Eye (tissue), 1 donor: Measurements from ENCODE around the gene MICA.
"Not testable (repeated sequence)": the region's sequence is repeated elsewhere in the genome, so short reads cannot be mapped to it uniquely, and the experiment has no call there.

Experiments used
- DNase-seq: peaks from one replicate; pipeline ENCODE4 v3.0.0-alpha.2; 2015

MICA gene

GRCh38 chr6:31414771-31415265, 11.4 kb downstream of the MICA start:
- DNase-seq = no peak

DNA sequence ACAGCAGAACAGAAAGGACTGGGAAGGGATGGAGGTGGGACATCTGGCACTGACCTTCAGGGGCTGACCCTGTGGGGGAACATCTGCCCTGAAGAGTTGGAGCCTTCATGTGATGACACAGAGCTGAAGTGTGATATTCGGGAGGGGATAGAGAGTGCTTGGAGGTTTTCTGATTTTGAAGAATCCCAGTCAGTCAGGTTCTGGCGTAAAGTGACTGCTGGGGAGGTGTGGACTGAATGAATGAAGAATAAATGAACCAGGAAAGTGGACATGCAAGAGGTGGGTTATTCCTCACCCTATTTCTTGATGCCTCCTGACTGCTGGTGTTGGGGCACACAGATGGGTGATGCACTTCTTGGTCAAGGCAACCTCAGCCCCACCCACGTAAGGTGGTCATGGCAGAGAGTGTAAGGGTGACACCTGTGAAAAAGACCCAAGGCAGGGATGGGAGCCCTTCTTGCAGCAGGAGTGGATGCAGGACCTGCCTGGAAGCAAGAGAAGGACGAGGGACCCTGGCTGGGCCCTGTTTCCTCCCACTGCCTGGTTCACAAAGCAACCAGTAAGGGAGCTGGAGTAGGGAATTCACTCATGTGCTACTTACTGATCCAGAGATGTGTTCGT, 13.1 kb downstream of the MICA start:
- no peak for DNase-seq

DNA sequence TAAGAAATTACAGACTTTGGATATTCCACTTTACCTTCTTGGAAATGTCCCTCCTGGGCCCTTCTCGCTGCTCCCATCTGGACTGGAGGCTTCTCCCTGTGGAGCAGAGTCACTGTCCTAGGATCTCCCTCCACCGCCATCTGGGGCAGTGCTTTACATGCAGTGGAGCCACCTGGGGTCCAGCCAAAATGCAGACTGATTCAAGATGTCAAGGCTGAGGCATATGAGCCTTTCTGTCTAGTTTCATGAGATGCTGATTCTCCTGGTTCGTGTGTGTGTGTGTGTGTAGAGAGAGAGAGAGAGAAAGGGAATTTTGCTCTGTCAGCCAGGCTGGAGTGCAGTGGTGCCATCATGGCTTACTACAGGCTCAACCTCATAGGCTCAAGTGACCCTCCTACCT, 14.9 kb downstream of the MICA start:
- no peak for DNase-seq

GRCh38 chr6:31419842-31420241, 16.4 kb downstream of the MICA start:
- DNase-seq = no peak

- DNase-seq = no peak
Measured at GRCh38 chr6:31420546-31420945, 17.2 kb downstream of the MICA start.

GRCh38 chr6:31422587-31422986, 19.2 kb downstream of the MICA start:
- no peak for DNase-seq

GRCh38 chr6:31423550-31423949, 20.2 kb downstream of the MICA start:
- no peak for DNase-seq

DNA sequence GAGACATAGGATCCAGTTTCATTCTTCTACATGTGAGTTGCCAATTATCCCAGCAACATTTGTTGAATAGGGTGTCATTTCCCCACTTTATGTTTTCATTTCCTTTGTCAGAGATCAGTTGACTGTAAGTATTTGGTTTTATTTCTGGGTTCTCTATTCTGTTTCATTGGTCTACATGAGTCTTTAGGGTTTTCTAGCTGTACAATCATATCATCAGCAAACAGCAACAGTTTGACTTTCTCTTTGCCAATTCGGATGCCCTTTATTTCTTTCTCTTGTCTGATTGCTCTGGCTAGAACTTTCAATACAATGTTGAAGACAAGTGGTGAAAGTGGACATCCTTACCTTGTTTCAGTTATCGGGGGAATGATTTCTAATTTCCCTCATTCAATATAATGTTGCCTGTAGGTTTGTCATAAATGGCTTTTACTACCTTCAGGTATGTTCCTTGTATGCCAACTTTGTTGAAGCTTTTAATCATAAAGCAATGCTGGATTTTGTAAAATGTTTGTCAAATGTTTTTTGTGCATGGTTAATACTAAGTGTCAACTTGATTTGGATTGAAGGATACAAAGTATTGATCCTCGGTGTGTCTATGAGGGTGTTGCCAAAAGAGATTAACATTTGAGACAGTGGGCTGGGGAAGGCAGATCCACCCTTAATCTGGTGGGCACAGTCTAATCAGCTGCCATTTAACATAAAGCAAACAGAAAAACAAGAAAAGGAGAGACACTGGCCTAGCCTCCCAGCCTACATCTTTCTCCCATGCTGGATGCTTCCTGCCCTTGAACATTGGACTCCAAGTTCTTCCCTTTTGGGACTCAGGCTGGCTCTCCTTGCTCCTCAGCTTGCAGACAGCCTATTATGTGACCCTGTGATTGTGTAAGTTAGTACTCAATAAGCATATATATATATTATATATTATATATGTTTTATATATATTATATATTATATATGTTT, 23.3 kb downstream of the MICA start:
- no peak for DNase-seq

- DNase-seq = no peak
Measured at GRCh38 chr6:31430449-31430848, 27.1 kb downstream of the MICA start.

DNA sequence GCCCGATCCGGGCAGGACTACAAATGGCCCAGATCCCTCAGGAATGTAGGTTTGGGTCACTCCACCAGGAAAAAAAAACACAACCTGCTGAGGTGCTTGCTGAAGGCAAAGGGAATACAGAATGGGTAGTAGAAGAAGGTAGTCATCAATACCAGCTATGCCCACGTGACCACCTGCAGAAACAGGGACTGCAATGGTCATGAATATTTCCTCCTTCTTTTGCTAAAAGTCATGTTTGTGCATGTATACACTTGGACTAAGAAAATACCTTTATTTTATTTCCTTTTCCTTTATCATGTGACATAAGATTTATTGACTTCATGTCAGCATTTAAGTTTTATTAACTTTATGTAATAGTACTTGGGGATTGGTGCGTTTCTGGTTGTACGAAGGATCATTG, 31.7 kb downstream of the MICA start:
- not testable (repeated sequence) for DNase-seq

- DNase-seq = no peak
Measured at GRCh38 chr6:31438222-31438621, 34.8 kb downstream of the MICA start.

- no peak for DNase-seq
Measured at GRCh38 chr6:31438677-31439076, 35.3 kb downstream of the MICA start.

- peak; percentile 83 for DNase-seq
Measured at GRCh38 chr6:31441365-31442267, 38.2 kb downstream of the MICA start.

- no peak for DNase-seq
Measured at GRCh38 chr6:31446481-31446880, 43.1 kb downstream of the MICA start.

GRCh38 chr6:31446999-31447789, 43.8 kb downstream of the MICA start:
- DNase-seq = not testable (repeated sequence)

DNA sequence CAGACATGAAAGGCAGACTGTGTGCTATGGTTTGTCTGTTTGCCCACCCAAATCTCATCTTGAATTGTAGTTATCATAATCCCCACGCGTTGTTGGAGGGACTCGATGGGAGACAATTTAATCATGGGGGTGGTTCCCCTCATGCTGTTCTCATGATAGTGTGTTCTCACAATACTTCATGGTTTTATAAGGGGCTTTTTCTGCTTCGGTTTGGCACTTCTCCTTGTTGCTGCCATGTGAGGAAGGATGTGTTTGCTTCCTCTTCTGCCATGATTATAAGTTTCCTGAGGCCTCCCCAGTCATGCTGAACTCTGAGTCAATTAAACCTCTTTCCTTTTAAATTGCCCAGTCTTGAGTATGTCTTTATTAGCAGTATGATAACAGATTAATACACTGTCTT, 47.4 kb downstream of the MICA start:
- DNase-seq = no peak

DNA sequence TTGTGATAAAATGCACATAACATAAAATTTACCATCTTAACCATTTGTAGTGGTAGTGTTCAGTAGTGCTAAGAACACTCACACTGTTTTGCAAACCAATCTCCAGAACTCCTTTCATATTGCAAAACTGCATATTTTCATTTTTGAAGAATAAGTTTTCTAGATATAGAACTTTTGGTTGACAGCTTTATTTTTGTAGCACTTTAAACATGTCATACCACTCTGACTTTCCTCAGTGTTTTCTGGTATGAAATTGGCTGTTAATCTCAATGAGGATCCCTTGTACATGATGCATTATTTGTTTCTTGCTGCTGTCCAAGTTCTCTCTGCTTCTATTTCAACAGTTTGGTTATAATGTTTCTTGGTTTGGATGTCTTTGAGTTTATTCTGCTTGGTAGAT, 49.5 kb downstream of the MICA start:
- DNase-seq = no peak

DNA sequence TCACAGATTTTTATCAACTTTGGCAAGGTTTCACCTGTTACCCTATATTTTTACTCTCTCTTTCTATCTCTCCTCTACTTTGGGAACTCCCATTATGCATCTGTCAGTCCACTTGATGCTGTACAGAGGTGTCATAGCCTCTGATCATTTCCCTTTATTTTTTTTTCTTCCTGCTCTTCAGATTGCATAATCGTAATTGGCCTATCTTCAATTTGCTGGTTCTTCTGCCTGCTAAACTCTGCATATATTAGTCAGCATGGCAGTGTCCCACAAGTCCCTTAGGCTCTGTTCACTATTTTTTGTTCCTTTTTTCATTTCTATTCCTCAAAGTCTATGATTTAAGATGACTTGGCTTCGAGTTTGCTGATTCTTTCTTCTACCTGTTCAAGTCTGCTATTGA, 49.9 kb downstream of the MICA start:
- no peak for DNase-seq

DNA sequence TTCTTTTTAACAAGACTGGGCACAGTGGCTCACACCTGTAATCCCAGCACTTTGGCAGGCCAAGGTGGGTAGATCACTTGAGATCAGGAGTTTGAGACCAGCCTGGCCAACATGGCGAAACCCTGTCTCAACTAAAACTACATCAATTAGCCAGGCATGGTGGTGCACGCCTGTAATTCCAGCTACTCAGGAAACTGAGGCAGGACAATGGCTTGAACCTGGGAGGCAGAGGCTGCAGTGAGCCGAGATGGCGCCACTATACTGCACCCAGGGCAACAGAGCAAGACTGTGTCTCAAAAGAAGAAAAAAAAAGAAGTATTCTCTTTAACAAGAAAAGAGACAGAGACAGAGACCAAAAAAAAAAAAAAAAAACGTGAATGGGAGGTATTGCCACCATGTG, 56.5 kb downstream of the MICA start:
- DNase-seq = not testable (repeated sequence)

DNA sequence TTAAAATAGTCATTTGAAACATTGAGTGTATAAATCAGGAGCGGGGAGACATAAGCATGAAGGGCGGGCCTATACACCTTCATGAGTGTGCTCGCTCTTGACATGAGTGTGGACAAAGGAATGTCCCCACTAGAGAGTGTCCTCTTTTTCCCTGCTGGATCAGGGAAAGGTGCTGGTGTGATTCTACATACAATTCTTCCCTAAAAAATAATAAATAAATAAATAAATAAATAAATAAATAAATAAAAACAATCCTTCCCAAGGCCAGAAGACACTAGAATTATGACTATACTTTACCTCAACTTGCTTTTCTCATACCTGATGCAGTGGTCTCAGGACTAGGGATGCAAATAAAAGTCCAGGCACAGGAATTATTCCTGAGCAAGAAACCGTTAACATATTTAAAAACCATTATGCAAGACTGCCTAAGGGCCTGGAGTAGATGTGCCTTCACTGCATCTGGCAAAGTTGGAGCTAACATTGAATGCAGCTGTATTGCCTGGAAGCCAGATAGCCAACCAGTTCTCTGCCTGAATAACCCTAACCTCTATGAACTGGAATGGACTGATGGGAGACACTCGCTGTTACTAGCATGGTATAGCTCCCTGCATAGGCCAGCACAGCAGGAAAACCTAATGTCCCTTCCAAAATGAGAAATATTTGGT, 57.1 kb downstream of the MICA start:
- DNase-seq = no peak
